GM12872 (cell line): Measurements from ENCODE around the gene SAPCD1.

ENCODE experiments used
- CTCF ChIP-seq: IDR thresholded peaks from 3 replicates; pipeline ENCODE4 v1.5.1; 2011; ENCODE audit warnings: low read depth, mild to moderate bottlenecking, low read length, moderate library complexity; ENCODE audit not compliant: insufficient read depth

SAPCD1 gene

GRCh38 chr6:31770860-31771259 lies 8.4 kb downstream of the SAPCD1 start:
- TF ChIP-seq CTCF = no peak

GRCh38 chr6:31771992-31772358 lies 9.5 kb downstream of the SAPCD1 start:
- no peak for TF ChIP-seq CTCF

GRCh38 chr6:31775184-31775583 lies 12.7 kb downstream of the SAPCD1 start:
- no peak for TF ChIP-seq CTCF

GRCh38 chr6:31775633-31776484 lies 13.4 kb downstream of the SAPCD1 start:
- no peak for TF ChIP-seq CTCF

- no peak for TF ChIP-seq CTCF
Measured at GRCh38 chr6:31776485-31776988, 14.1 kb downstream of the SAPCD1 start.

- no peak for TF ChIP-seq CTCF
Measured at GRCh38 chr6:31776989-31777666, 14.7 kb downstream of the SAPCD1 start, which contains the start of gene VWA7. Gene VWA7 (minus strand): TSS chr6:31777328. CDS start chr6:31776779, 549 bp downstream.

GRCh38 chr6:31777667-31778050 lies 15.2 kb downstream of the SAPCD1 start:
- no peak for TF ChIP-seq CTCF
